Measurements from ENCODE around the gene IGLL5. TPM values are rescaled to one million over a fixed set of nuclear protein-coding genes. Genes with fewer than 3 reads are reported as not detected.

The IGLL5 gene
- total and polyA plus RNA-seq, 8 donors: 0.23 to 10.6 (median 0.49) TPM; not detected in 1

DNA sequence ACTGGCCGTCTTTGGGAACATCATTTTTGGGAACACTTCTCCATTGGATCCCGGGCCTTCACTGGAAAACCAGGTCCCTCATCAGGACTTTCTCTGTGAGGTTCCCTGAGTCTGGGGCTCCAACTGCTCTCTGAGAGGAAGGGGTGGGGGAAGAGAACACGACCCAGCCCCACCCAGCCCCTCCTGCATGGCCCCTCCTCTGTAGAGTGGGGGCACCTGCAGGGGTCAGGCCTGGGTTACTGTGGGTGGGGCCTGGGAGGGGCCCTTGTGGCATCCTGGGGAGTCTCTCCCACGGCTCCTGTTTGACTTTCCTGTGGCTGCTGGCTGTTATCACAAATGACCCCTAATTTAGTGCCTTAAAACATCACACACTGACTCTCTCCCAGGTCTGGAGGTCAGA is 36.3 kb downstream of the IGLL5 start:
- Histone ChIP-seq H3K4me1 (peaks cover 3 to 9% of the 10 kb centered on the region in 2 donors), H3K27ac (no peak overlapping the region), H3K4me3 (no peak overlapping the region), H3K9me3 (no peaks in the 10 kb centered on the region), H3K36me3 (no peaks in the 10 kb centered on the region), H3K27me3 (peaks cover 0 to 22% of the 10 kb centered on the region in 2 donors)
- intact Hi-C loops (cut with DNase I): no loop called here
- no peak for TF ChIP-seq CTCF (IDR thresholded peaks at IDR 0.05)
- DNase-seq (peak in 1 of 4 donors; percentile 47), ATAC-seq (no peak)

- TF ChIP-seq CTCF (IDR thresholded peaks at IDR 0.05): no peak
- Histone ChIP-seq H3K9me3 (no peaks in the 10 kb centered on the region), H3K4me3 (no peak overlapping the region), H3K36me3 (no peaks in the 10 kb centered on the region), H3K27ac (no peak overlapping the region), H3K27me3 (peaks cover 0 to 22% of the 10 kb centered on the region in 2 donors), H3K4me1 (peaks cover 3 to 12% of the 10 kb centered on the region in 2 donors)
- peak in 1 of 4 donors; percentile 56 for DNase-seq
- ATAC-seq: no peak
- intact Hi-C loops (cut with DNase I): no loop called here
These were observed 36.9 kb downstream of the IGLL5 start for GRCh38 chr22:22924369-22925145.

DNA sequence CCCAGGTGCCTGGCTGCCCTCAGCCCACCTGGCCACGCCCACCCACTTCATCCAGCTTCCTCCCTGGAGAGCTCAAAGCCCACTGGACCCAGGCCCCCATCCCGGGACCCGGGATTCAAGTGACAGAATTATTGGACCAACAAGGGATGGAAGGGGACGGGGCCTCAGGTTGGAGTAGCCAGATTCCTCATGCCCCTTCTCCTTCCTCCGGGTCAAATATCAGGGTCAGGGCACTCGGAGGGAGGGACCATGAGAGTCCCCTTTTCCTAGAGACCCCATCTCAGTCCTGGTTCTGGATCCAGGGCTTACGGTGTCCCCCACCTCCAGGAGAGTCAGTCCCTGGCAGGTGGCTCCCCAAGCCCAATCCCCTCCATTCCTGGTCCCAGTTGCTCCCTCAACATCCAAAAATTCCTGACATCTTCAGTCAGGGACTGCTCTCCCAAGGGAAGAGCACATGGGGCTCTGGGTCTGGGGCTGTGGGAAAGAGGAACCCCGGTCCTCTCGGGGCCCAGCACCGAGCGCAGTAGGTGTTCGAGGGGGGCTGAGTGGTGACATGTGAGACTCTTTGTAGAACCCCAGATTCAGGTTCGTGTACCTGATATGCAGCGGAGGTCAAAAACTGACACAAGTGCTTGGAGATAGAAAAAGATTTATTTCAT is 37.7 kb downstream of the IGLL5 start:
- Histone ChIP-seq H3K4me1 (peaks cover 3 to 12% of the 10 kb centered on the region in 2 donors), H3K27ac (no peak overlapping the region), H3K4me3 (no peak overlapping the region), H3K36me3 (no peaks in the 10 kb centered on the region), H3K27me3 (peaks cover 0 to 22% of the 10 kb centered on the region in 2 donors), H3K9me3 (no peaks in the 10 kb centered on the region)
- peak in 1 of 4 donors; percentile 67 for DNase-seq
- no peak for TF ChIP-seq CTCF (IDR thresholded peaks at IDR 0.05)
- no peak for ATAC-seq
- intact Hi-C loops (cut with DNase I): no loop called here

DNA sequence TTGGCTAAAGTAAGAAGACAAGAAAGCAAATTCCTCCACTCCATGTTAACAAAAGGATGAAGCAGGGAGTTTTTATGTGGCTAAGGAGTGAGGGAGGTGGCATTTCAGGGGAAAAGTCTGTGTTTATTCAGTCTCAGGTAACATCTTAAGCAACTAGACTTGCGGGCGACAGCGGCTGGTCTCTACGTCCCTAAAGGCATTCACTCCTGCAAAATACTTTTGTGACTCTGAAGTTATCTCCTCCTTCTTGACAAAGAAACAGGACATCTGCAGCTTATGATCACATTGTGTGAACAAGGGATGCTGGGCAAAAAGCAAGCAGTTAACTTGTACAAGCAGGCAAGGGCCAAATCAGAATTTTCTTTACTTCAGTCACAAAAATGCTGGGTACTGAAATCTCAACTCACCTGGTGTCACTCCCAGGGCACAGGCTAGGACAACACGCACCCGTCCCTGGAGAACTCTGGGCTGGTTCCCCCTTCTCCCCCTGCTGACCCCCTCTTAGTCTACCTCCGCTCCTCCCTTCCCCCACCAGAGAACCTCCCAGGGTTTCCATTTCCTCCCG is 38.3 kb downstream of the IGLL5 start:
- Histone ChIP-seq H3K27me3 (peaks cover 0 to 27% of the 10 kb centered on the region in 2 donors), H3K27ac (no peak overlapping the region), H3K9me3 (no peaks in the 10 kb centered on the region), H3K4me3 (no peak overlapping the region), H3K36me3 (no peaks in the 10 kb centered on the region), H3K4me1 (peaks cover 3 to 12% of the 10 kb centered on the region in 2 donors)
- no peak for TF ChIP-seq CTCF (IDR thresholded peaks at IDR 0.05)
- ATAC-seq (no peak), DNase-seq (peak in 2 of 4 donors; percentile 21 to 43)
- intact Hi-C loops (cut with DNase I): no loop called here

Data from left lung (tissue), 10 donors.